IMR-90 (cell line): ENCODE measurements around the gene PLD5. TPM values are rescaled to one million over a fixed set of nuclear protein-coding genes. Genes with fewer than 3 reads are reported as not detected.

Experiments used
- ATAC-seq: fragments of 200-7000 bp; cut with Tn5 transposase; 2 replicates; pipeline ENCODE4 v1.9.1; 2020; ENCODE audit warnings: low read depth, mild to moderate bottlenecking, moderate library complexity
- BruUV-seq: library from RNA; stranded (reverse); fragments of 400-500 nt; replicated peaks from 2 replicates; lab custom pipeline; 2021; lab: Mats Ljungman, UMichigan
- CTCF ChIA-PET: fragments of 300-600 bp; formaldehyde crosslinking; extraction: SDS; loops from one replicate; lab custom pipeline; 2021; ENCODE audit warnings: antibody characterized with exemption; lab: Yijun Ruan, JAX
- POLR2A ChIA-PET: fragments of 300-600 bp; sonication (Branson Sonifier 250); formaldehyde crosslinking; loops from one replicate; lab custom pipeline; 2022; ENCODE audit warnings: antibody characterized with exemption; ENCODE audit not compliant: unreplicated experiment; lab: Charles Lee
- DNase-seq: peaks from one replicate; pipeline ENCODE4 v3.0.0; 2013
- H2AFZ ChIP-seq: replicated peaks from 2 replicates; pipeline ENCODE3; 2013; ENCODE audit warnings: low read length, mild to moderate bottlenecking; ENCODE audit not compliant: poor library complexity
- H2AK5ac ChIP-seq: 2 replicates; pipeline ENCODE4 v1.6.1; 2013; ENCODE audit warnings: low read depth, low read length, inconsistent platforms
- H2AK9ac ChIP-seq: replicated peaks from 2 replicates; pipeline ENCODE3; 2013; ENCODE audit warnings: mild to moderate bottlenecking, low read depth, low read length, moderate library complexity; ENCODE audit not compliant: poor library complexity
- H2BK120ac ChIP-seq: 2 replicates; pipeline ENCODE4 v1.6.1; 2013; ENCODE audit warnings: low read depth, low read length, inconsistent platforms
- H2BK15ac ChIP-seq: 3 replicates; pipeline ENCODE4 v1.6.1; 2013; ENCODE audit warnings: low read depth, low read length, inconsistent platforms
- H2BK20ac ChIP-seq: 2 replicates; pipeline ENCODE4 v1.6.1; 2013; ENCODE audit warnings: low read depth, mild to moderate bottlenecking, inconsistent platforms, low read length, moderate library complexity
- H2BK5ac ChIP-seq: 2 replicates; pipeline ENCODE4 v1.6.1; 2013; ENCODE audit warnings: mild to moderate bottlenecking, low read depth, low read length, inconsistent platforms; ENCODE audit not compliant: poor library complexity, severe bottlenecking
- H3K14ac ChIP-seq: replicated peaks from 2 replicates; pipeline ENCODE4 v1.6.1; 2013; ENCODE audit warnings: low read depth, low read length, inconsistent platforms
- H3K18ac ChIP-seq: 2 replicates; pipeline ENCODE4 v1.6.1; 2013; ENCODE audit warnings: low read depth, low read length, control low read depth
- H3K23ac ChIP-seq: 2 replicates; pipeline ENCODE4 v1.6.1; 2013; ENCODE audit warnings: low read depth, low read length, inconsistent platforms
- H3K27ac ChIP-seq: 2 replicates; pipeline ENCODE4 v1.5.1; 2013; ENCODE audit warnings: mild to moderate bottlenecking, control low read depth, low read length; ENCODE audit not compliant: insufficient read depth
- H3K27me3 ChIP-seq: 2 replicates; pipeline ENCODE4 v1.6.1; 2013; ENCODE audit warnings: low read length; ENCODE audit not compliant: control insufficient read depth, insufficient read depth
- H3K36me3 ChIP-seq: 2 replicates; pipeline ENCODE4 v1.6.1; 2013; ENCODE audit warnings: low read length, mixed read lengths; ENCODE audit not compliant: control insufficient read depth, insufficient read depth
- H3K4ac ChIP-seq: 2 replicates; pipeline ENCODE4 v1.6.1; 2013; ENCODE audit warnings: low read depth, low read length, inconsistent platforms
- H3K4me1 ChIP-seq: 2 replicates; pipeline ENCODE4 v1.6.1; 2013; ENCODE audit warnings: low read length, mixed read lengths; ENCODE audit not compliant: control insufficient read depth, insufficient read depth
- H3K4me2 ChIP-seq: 2 replicates; pipeline ENCODE4 v1.6.1; 2013; ENCODE audit warnings: low read depth, mild to moderate bottlenecking, control low read depth, low read length, moderate library complexity
- H3K4me3 ChIP-seq: 2 replicates; pipeline ENCODE4 v1.5.1; 2013; ENCODE audit warnings: low read depth, mild to moderate bottlenecking, control low read depth, low read length, moderate library complexity; ENCODE audit not compliant: insufficient read depth
- H3K56ac ChIP-seq: 2 replicates; pipeline ENCODE4 v1.6.1; 2013; ENCODE audit warnings: low read length, inconsistent platforms; ENCODE audit not compliant: insufficient read depth; ENCODE audit errors: extremely low read depth
- H3K79me1 ChIP-seq, 2 experiments: 2 replicates each; pipeline ENCODE4 v1.6.1; 2013; ENCODE audit warnings: low read length in 2 of 2, inconsistent platforms in 1 of 2, low read depth in 1 of 2
- H3K9ac ChIP-seq: 2 replicates; pipeline ENCODE4 v1.6.1; 2013; ENCODE audit warnings: low read depth, low read length, control low read depth
- H3K9me1 ChIP-seq: 2 replicates; pipeline ENCODE4 v1.6.1; 2013; ENCODE audit warnings: low read length, inconsistent platforms; ENCODE audit not compliant: insufficient read depth
- H3K9me3 ChIP-seq: 2 replicates; pipeline ENCODE4 v1.6.1; 2013; ENCODE audit warnings: low read length; ENCODE audit not compliant: control insufficient read depth, insufficient read depth
- H4K20me1 ChIP-seq: 2 replicates; pipeline ENCODE4 v1.6.1; 2013; ENCODE audit warnings: low read length, inconsistent platforms; ENCODE audit not compliant: insufficient read depth
- H4K5ac ChIP-seq: 2 replicates; pipeline ENCODE4 v1.6.1; 2013; ENCODE audit warnings: mild to moderate bottlenecking, low read depth, low read length, control low read depth
- H4K8ac ChIP-seq, 2 experiments: 2 replicates each; pipeline ENCODE4 v1.6.1; 2013; ENCODE audit warnings: low read depth in 2 of 2, low read length in 2 of 2, control low read depth in 1 of 2, inconsistent platforms in 1 of 2
- H4K91ac ChIP-seq: 2 replicates; pipeline ENCODE4 v1.6.1; 2013; ENCODE audit warnings: low read depth, low read length, inconsistent platforms; ENCODE audit not compliant: insufficient read depth
- ELK1 ChIP-seq: fragments of 150-350 bp; IDR thresholded peaks from 2 replicates; pipeline ENCODE4 v1.6.1; 2016; ENCODE audit warnings: low read depth, mild to moderate bottlenecking, low read length, moderate library complexity, borderline replicate concordance
- MAZ ChIP-seq: IDR thresholded peaks from 2 replicates; pipeline ENCODE4 v1.6.1; 2012; ENCODE audit warnings: low read depth, mild to moderate bottlenecking, low read length, improper control_type of control experiment, moderate library complexity, borderline replicate concordance
- MXI1 ChIP-seq: IDR thresholded peaks from 2 replicates; pipeline ENCODE4 v1.6.1; 2012; ENCODE audit warnings: low read depth, mild to moderate bottlenecking, low read length, moderate library complexity, borderline replicate concordance
- NFE2L2 ChIP-seq: fragments of 150-350 bp; IDR thresholded peaks from 2 replicates; pipeline ENCODE4 v1.6.1; 2016; ENCODE audit warnings: low read depth, mild to moderate bottlenecking, low read length
- RCOR1 ChIP-seq: IDR thresholded peaks from 2 replicates; pipeline ENCODE4 v1.6.1; 2012; ENCODE audit warnings: mild to moderate bottlenecking, low read length, improper control_type of control experiment; ENCODE audit not compliant: insufficient replicate concordance
- RFX5 ChIP-seq: IDR thresholded peaks from 2 replicates; pipeline ENCODE4 v1.8.0; 2012; ENCODE audit warnings: low read depth, mild to moderate bottlenecking, low read length, moderate library complexity
- WGBS, 2 experiments: methylation state at CpG; one replicate each; pipeline versions ENCODE4 v1.1.5 to v1.1.7; 2013; ENCODE audit warnings: missing lambda C conversion rate in 2 of 2; ENCODE audit not compliant: insufficient read length in 1 of 2; ENCODE audit errors: extremely low coverage in 2 of 2; 5-methylcytosine and 5-hydroxymethylcytosine counted together
- dilution Hi-C: fragments of 300-500 bp; cut with HindIII; formaldehyde crosslinking; loops from one replicate; pipeline ENCODE4 v1.14.3; 2018; ENCODE audit warnings: low sequenced_read_pairs; ENCODE audit not compliant: unreplicated experiment
- in situ Hi-C: fragments of 300-500 bp; cut with MboI; formaldehyde crosslinking; loops from 3 replicates; pipeline ENCODE4 v1.14.3; 2019; ENCODE audit warnings: low sequenced_read_pairs, inconsistent platforms, mixed read lengths
- intact Hi-C: fragments of 100-400 bp; cut with micrococcal nuclease; formaldehyde crosslinking; loops from 2 replicates; pipeline ENCODE4 v1.10.0; 2022
- polyA plus RNA-seq, 3 experiments: library from polyadenylated mRNA; depleted of rRNA; stranded (reverse); fragments of >200 nt; gene quantifications; 2 replicates each; pipeline ENCODE4 v1.2.3, GENCODE V29; 2012; ENCODE audit warnings: low replicate concordance in 1 of 3
- total RNA-seq: library from RNA; depleted of rRNA; stranded (reverse); fragments of >200 nt; gene quantifications from 2 replicates; pipeline ENCODE4 v1.2.3, GENCODE V29; 2012
- TF ChIP-seq, protein P1 (sequence below): conservative IDR thresholded peaks from 2 replicates; pipeline ENCODE4 v1.5.1; 2012; ENCODE audit warnings: mild to moderate bottlenecking, low read depth, low read length, improper control_type of control experiment

Gene PLD5
- total and polyA plus RNA-seq, 2 of the 4 experiments (the other 2 are of a cell fraction) = not detected

GRCh38 chr1:242219298-242219901 lies 305.1 kb downstream of the PLD5 start:
- POLR2A ChIA-PET = no interaction called here
- Histone ChIP-seq H3K23ac (no peak overlapping the region), H3K4ac (no peak overlapping the region), H3K9me3 (peaks cover 13% of the 10 kb centered on the region), H2AFZ (no peak overlapping the region), H2BK5ac (no peak overlapping the region), H3K18ac (no peak overlapping the region), H3K27ac (no peak overlapping the region), H2AK5ac (no peak overlapping the region), H4K8ac (no peak overlapping the region), H3K9me1 (no peaks in the 10 kb centered on the region), H3K27me3 (no peaks in the 10 kb centered on the region), H4K20me1 (no peaks in the 10 kb centered on the region), H2BK120ac (no peak overlapping the region), H2BK15ac (no peak overlapping the region), H3K9ac (no peak overlapping the region), H3K4me2 (no peak overlapping the region), H3K4me1 (no peaks in the 10 kb centered on the region), H2BK20ac (no peak overlapping the region), H4K5ac (no peak overlapping the region), H3K79me1 (no peaks in the 10 kb centered on the region), H3K36me3 (no peaks in the 10 kb centered on the region), H4K91ac (no peak overlapping the region), H2AK9ac (no peak overlapping the region), H3K56ac (no peak overlapping the region), H3K14ac (no peak overlapping the region), H3K4me3 (no peak overlapping the region)
- in situ Hi-C loops (no loop called here), dilution Hi-C loops (no loop called here), intact Hi-C loops (no loop called here)
- ATAC-seq = no peak
- CTCF ChIA-PET = no interaction called here
- DNase-seq = no peak
- TF ChIP-seq MXI1 (no peak), MAZ (no peak), RFX5 (no peak), ELK1 (no peak), RCOR1 (no peak), NFE2L2 (no peak)
- TF ChIP-seq, protein P1, sequence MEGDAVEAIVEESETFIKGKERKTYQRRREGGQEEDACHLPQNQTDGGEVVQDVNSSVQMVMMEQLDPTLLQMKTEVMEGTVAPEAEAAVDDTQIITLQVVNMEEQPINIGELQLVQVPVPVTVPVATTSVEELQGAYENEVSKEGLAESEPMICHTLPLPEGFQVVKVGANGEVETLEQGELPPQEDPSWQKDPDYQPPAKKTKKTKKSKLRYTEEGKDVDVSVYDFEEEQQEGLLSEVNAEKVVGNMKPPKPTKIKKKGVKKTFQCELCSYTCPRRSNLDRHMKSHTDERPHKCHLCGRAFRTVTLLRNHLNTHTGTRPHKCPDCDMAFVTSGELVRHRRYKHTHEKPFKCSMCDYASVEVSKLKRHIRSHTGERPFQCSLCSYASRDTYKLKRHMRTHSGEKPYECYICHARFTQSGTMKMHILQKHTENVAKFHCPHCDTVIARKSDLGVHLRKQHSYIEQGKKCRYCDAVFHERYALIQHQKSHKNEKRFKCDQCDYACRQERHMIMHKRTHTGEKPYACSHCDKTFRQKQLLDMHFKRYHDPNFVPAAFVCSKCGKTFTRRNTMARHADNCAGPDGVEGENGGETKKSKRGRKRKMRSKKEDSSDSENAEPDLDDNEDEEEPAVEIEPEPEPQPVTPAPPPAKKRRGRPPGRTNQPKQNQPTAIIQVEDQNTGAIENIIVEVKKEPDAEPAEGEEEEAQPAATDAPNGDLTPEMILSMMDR = no peak
- WGBS, 2 experiments = no CpG with 5 or more reads among the region's 2 CpGs
- no TSS peak for BruUV-seq
